HepG2 (cell line): ENCODE data around the gene ARHGEF37. TPM values are rescaled to one million over a fixed set of nuclear protein-coding genes. Genes with fewer than 3 reads are reported as not detected.

Experiments
- ATAC-seq: fragments of 200-7000 bp; cut with Tn5 transposase; 3 replicates; pipeline ENCODE4 v1.9.1; 2020; ENCODE audit warnings: mild to moderate bottlenecking, moderate library complexity
- BruUV-seq: library from RNA; stranded (reverse); fragments of 400-500 nt; replicated peaks from 2 replicates; lab custom pipeline; 2021; lab: Mats Ljungman, UMichigan
- CTCF ChIA-PET: fragments of 300-600 bp; formaldehyde crosslinking; extraction: SDS; loops from one replicate; lab custom pipeline; 2021; ENCODE audit warnings: low total read pairs, inconsistent platforms, low intra/inter-chr PET ratio; lab: Yijun Ruan, JAX
- POLR2A ChIA-PET: fragments of 350-600 bp; sonication (Branson Sonifier 250); formaldehyde crosslinking; loops from one replicate; lab custom pipeline; 2020; ENCODE audit warnings: antibody characterized with exemption, inconsistent platforms; lab: Yijun Ruan, JAX
- DNase-seq: peaks from one replicate; pipeline ENCODE4 v3.0.0-alpha.2; 2015; ENCODE audit warnings: low spot score
- FAIRE-seq: peaks from 3 replicates; lab custom pipeline; 2011; peaks lifted over from hg19 to GRCh38; lab: Jason Lieb, UNC
- H2AFZ ChIP-seq: one replicate; pipeline ENCODE4 v1.6.1; 2011; ENCODE audit warnings: low read length, inconsistent platforms
- H3K27ac ChIP-seq: fragments of 300-600 bp; 3 replicates; pipeline ENCODE4 v1.8.0; 2011; ENCODE audit warnings: mixed run types, mild to moderate bottlenecking, mixed read lengths, low read length, inconsistent platforms; ENCODE audit not compliant: insufficient read depth; ENCODE audit errors: extremely low read length
- H3K27me3 ChIP-seq, 2 experiments: fragments of 200-600 bp in 1 of 2; 2 replicates in 1 of 2; 3 replicates in 1 of 2; pipeline versions ENCODE4 v1.6.0 to v1.8.0; 2011; ENCODE audit warnings: low read length in 2 of 2, mild to moderate bottlenecking in 2 of 2, moderate library complexity in 2 of 2, inconsistent platforms in 1 of 2; ENCODE audit not compliant: insufficient read depth in 2 of 2, control insufficient read depth in 1 of 2
- H3K36me3 ChIP-seq, 2 experiments: fragments of 200-600 bp in 1 of 2; replicated peaks in 1 of 2; 2 replicates in 1 of 2; 3 replicates in 1 of 2; pipeline versions ENCODE4 v1.5.1 to v1.8.0; 2011; ENCODE audit warnings: low read length in 2 of 2, inconsistent platforms in 1 of 2; ENCODE audit not compliant: insufficient read depth in 2 of 2, control insufficient read depth in 1 of 2
- H3K4me1 ChIP-seq: 2 replicates; pipeline ENCODE4 v1.5.1; 2012; ENCODE audit warnings: low read length, inconsistent platforms; ENCODE audit not compliant: insufficient read depth
- H3K4me2 ChIP-seq: 2 replicates; pipeline ENCODE4 v1.6.0; 2011; ENCODE audit warnings: low read depth, low read length, inconsistent platforms
- H3K4me3 ChIP-seq, 3 experiments: fragments of 200-600 bp in 1 of 3; sonication (generic), shearing (Covaris generic) in 1 of 3; replicated peaks in 1 of 3; 2 replicates each; pipeline ENCODE4 v1.5.1; 2011 to 2016; ENCODE audit warnings: low read length in 3 of 3, inconsistent platforms in 2 of 3, low read depth in 2 of 3, mild to moderate bottlenecking in 2 of 3, control low read depth in 1 of 3, mixed read lengths in 1 of 3; ENCODE audit not compliant: insufficient read depth in 1 of 3
- H3K79me2 ChIP-seq: one replicate; pipeline ENCODE4 v1.6.1; 2011; ENCODE audit warnings: low read length, inconsistent platforms; ENCODE audit not compliant: insufficient read depth
- H3K9ac ChIP-seq: 2 replicates; pipeline ENCODE4 v1.6.0; 2011; ENCODE audit warnings: mild to moderate bottlenecking, low read depth, low read length, inconsistent platforms; ENCODE audit not compliant: insufficient read depth
- H3K9me3 ChIP-seq: 2 replicates; pipeline ENCODE4 v1.5.1; 2012; ENCODE audit warnings: mild to moderate bottlenecking, low read length
- H4K20me1 ChIP-seq: 2 replicates; pipeline ENCODE4 v1.6.0; 2011; ENCODE audit warnings: inconsistent platforms, mild to moderate bottlenecking, low read length, moderate library complexity; ENCODE audit not compliant: insufficient read depth
- ATF3 ChIP-seq: sonication (generic); formaldehyde crosslinking; IDR thresholded peaks from 2 replicates; pipeline ENCODE4 v1.4.0; 2020; ENCODE audit warnings: missing genetic modification reagents
- FOXJ3 ChIP-seq: sonication (generic); formaldehyde crosslinking; IDR thresholded peaks from 2 replicates; pipeline ENCODE4 v1.4.0; 2020; ENCODE audit warnings: missing genetic modification reagents, mild to moderate bottlenecking, borderline replicate concordance
- MLX ChIP-seq: IDR thresholded peaks from 2 replicates; pipeline ENCODE4 v1.6.1; 2016
- MTERF4 ChIP-seq: sonication (generic); formaldehyde crosslinking; IDR thresholded peaks from 2 replicates; pipeline ENCODE4 v1.8.0; 2023; ENCODE audit warnings: mild to moderate bottlenecking, missing genetic modification reagents
- POLR2G ChIP-seq: fragments of 200-400 bp; formaldehyde crosslinking; IDR thresholded peaks from 2 replicates; pipeline ENCODE4 v1.6.1; 2018; ENCODE audit warnings: mild to moderate bottlenecking, low read depth, low read length, moderate library complexity
- RBM22 ChIP-seq: fragments of 200-400 bp; formaldehyde crosslinking; optimal IDR thresholded peaks from 2 replicates; pipeline ENCODE3; 2017; ENCODE audit warnings: mild to moderate bottlenecking, low read length, moderate library complexity
- REST ChIP-seq, 2 experiments: IDR thresholded peaks; 2 replicates each; pipeline ENCODE4 v1.6.1; 2011 to 2012; ENCODE audit warnings: low read length in 2 of 2, borderline replicate concordance in 1 of 2, low read depth in 1 of 2, mild to moderate bottlenecking in 1 of 2, moderate library complexity in 1 of 2
- RFX1 ChIP-seq: fragments of 450-650 bp; IDR thresholded peaks from 2 replicates; pipeline ENCODE4 v1.6.1; 2017
- SNAI1 ChIP-seq: sonication (generic); formaldehyde crosslinking; IDR thresholded peaks from 2 replicates; pipeline ENCODE4 v1.5.0; 2020; ENCODE audit warnings: mild to moderate bottlenecking, missing genetic modification reagents, borderline replicate concordance
- XBP1 ChIP-seq: sonication (generic); formaldehyde crosslinking; IDR thresholded peaks from 2 replicates; pipeline ENCODE4 v1.5.0; 2020; ENCODE audit warnings: missing genetic modification reagents
- YY1 ChIP-seq: IDR thresholded peaks from 2 replicates; pipeline ENCODE4 v1.6.1; 2011; ENCODE audit warnings: low read length, low read depth, moderate library complexity, mild to moderate bottlenecking; ENCODE audit not compliant: insufficient read depth, insufficient replicate concordance
- ZNF451 ChIP-seq: sonication (generic); formaldehyde crosslinking; IDR thresholded peaks from 2 replicates; pipeline ENCODE4 v1.5.0; 2020; ENCODE audit warnings: mild to moderate bottlenecking, missing genetic modification reagents
- ZNF687 ChIP-seq: sonication (generic); formaldehyde crosslinking; IDR thresholded peaks from 2 replicates; pipeline ENCODE4 v1.5.1; 2020; ENCODE audit warnings: mild to moderate bottlenecking, missing genetic modification reagents, moderate library complexity
- ZNF724P ChIP-seq: sonication (generic); formaldehyde crosslinking; IDR thresholded peaks from 2 replicates; pipeline ENCODE4 v1.8.0; 2022; ENCODE audit warnings: missing genetic modification reagents, borderline replicate concordance
- ZNF83 ChIP-seq: sonication (generic); formaldehyde crosslinking; IDR thresholded peaks from 2 replicates; pipeline ENCODE4 v1.4.0; 2020; ENCODE audit warnings: missing genetic modification reagents, mild to moderate bottlenecking, borderline replicate concordance
- WGBS: methylation state at CpG from one replicate; pipeline ENCODE4 v1.1.6; 2017; ENCODE audit warnings: low lambda C conversion rate; 5-methylcytosine and 5-hydroxymethylcytosine counted together
- in situ Hi-C: cut with HindIII; loops from 2 replicates; pipeline ENCODE4 v1.10.0; 2017; ENCODE audit warnings: low pct_unique_long_range_greater_than_20kb; ENCODE audit not compliant: extremely low pct_ligation_motif_present
- intact Hi-C: fragments of 100-400 bp; cut with micrococcal nuclease; formaldehyde crosslinking; loops from one replicate; pipeline ENCODE4 v1.10.0; 2022; ENCODE audit not compliant: unreplicated experiment
- polyA plus RNA-seq, 8 experiments: library from polyadenylated mRNA; depleted of rRNA in 3 of 8; stranded (reverse) in 7 of 8; unstranded in 1 of 8; fragments of >200 nt; fragmentation: Illumina TruSeq in 4 of 8; extraction: Trizol in 4 of 8; gene quantifications; 2 replicates each; pipeline versions ENCODE4 v1.2.1 to v1.2.3, GENCODE V29; 2011 to 2016; ENCODE audit warnings: low read depth in 4 of 8, missing spikeins in 1 of 8, mixed read lengths in 1 of 8; ENCODE audit not compliant: insufficient read depth in 1 of 8
- total RNA-seq, 5 experiments: library from RNA; depleted of rRNA; stranded (reverse); fragments of >200 nt; fragmentation: Illumina TruSeq; extraction: Trizol; gene quantifications; 2 replicates each; pipeline ENCODE4 v1.2.3, GENCODE V29; 2016; ENCODE audit warnings: low read depth in 1 of 5

Gene ARHGEF37
- total and polyA plus RNA-seq, 2 of the 13 experiments (the other 11 are each of a cell fraction or from before 2014, with no cell fraction given) = 0.18 to 0.27 TPM

- no peak overlapping the region for H3K27ac ChIP-seq
- in situ Hi-C loops = no loop called here
- no peak overlapping the region for H3K4me2 ChIP-seq
- ChIA-PET CTCF (no interaction called here), POLR2A (no interaction called here)
- no peak for FAIRE-seq
- no peak overlapping the region for H3K9ac ChIP-seq
- WGBS = 76% methylated on average over 6 of the region's 6 CpGs
- intact Hi-C loops = no loop called here
- ATAC-seq = peak; percentile 18; the same call in 1 of the 3 replicates
- peaks cover 96% of the 10 kb centered on the region for H3K79me2 ChIP-seq
- BruUV-seq = no TSS peak
- H3K4me1 ChIP-seq = peaks cover 70% of the 10 kb centered on the region
- H3K9me3 ChIP-seq = no peaks in the 10 kb centered on the region
- peaks cover 12 to 42% of the 10 kb centered on the region in 2 experiments for H3K36me3 ChIP-seq
- H3K4me3 ChIP-seq = no peak overlapping the region
- H3K27me3 ChIP-seq = no peaks in the 10 kb centered on the region; a peak in 1 of 5 replicates
- peaks cover 46% of the 10 kb centered on the region for H4K20me1 ChIP-seq
- DNase-seq = no peak
- H2AFZ ChIP-seq = no peak overlapping the region
- TF ChIP-seq MTERF4 (CRISPR knock-in tag) (no peak), RBM22 (peak; percentile 68), ZNF687 (CRISPR knock-in tag) (peak; percentile 34), ZNF451 (CRISPR knock-in tag) (no peak), MLX (CRISPR knock-in tag) (no peak), XBP1 (CRISPR knock-in tag) (no peak), REST (IDR thresholded peaks at IDR 0.05; ENCODE audit: borderline replicate concordance in 1 of 2, low read depth in 1 of 2, low read length in 2 of 2) (no peak), YY1 (no peak), FOXJ3 (CRISPR knock-in tag) (no peak), RFX1 (no peak), ZNF724P (CRISPR knock-in tag) (no peak), ZNF83 (CRISPR knock-in tag) (no peak), POLR2G (0 out of 2 replicates have a peak, but pooled peaks have one; percentile 33), ATF3 (CRISPR knock-in tag) (no peak), SNAI1 (no peak)
Observed at GRCh38 chr5:149545327-149545726, 36.0 kb upstream of the ARHGEF37 start.
